PC-3 (cell line): ENCODE data around the gene NBAS.

ENCODE experiments used
- CTCF ChIP-seq: fragments of 300-600 bp; sonication (generic); conservative IDR thresholded peaks from 2 replicates; pipeline ENCODE4 v1.5.1; 2017; ENCODE audit warnings: antibody characterized with exemption, low read depth, mild to moderate bottlenecking, low read length
- EZH2 ChIP-seq: fragments of 300-600 bp; sonication (generic); IDR thresholded peaks from one replicate; pipeline ENCODE4 v1.6.1; 2017; ENCODE audit warnings: antibody characterized with exemption, mild to moderate bottlenecking, low read length; ENCODE audit not compliant: unreplicated experiment

DNA sequence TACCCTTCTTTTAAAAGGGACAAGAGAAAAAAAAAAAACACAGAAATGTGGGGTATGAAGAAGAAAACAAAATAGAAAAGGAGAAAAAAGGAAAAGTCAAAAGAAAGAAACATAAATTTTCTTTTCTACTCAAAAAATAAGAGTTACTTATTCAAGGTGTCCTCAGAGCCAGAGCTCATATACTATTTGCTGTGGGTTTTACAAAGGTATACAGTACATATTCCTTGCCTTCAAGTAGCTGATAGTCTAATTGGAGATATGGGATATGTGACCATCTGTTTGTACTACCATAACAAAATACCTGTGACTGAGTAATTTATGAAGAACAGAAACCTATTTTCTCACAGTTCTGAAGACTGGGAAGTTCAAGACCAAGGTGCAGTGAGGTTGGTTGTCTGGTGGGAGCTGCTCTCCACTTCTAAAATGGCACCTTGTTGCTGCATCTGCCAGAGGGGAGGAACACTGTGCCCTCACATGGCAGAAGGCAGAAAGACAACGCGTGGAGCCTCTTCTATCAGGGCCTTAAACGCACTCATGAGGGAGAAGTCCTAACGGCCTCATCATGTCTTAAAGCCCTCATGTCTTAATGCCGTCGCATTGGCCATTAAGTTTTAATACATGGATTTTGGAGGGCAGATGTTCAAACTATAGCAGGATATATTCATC, 33.9 kb downstream of the NBAS start:
- TF ChIP-seq CTCF (peak; percentile 31), EZH2 (no peak)
